Endothelial cell of umbilical vein (primary cell): ENCODE results near the gene NPSR1.

Experiments used
- CTCF ChIP-seq, 2 donors: IDR thresholded peaks; 1 replicate in 1 of 2; 2 replicates in 1 of 2; pipeline ENCODE4 v1.5.1; 2011; ENCODE audit warnings: low read length in 2 of 2, mild to moderate bottlenecking in 2 of 2, moderate library complexity in 2 of 2, control low read depth in 1 of 2, inconsistent platforms in 1 of 2, low read depth in 1 of 2; ENCODE audit not compliant: insufficient read depth in 1 of 2; ENCODE audit errors: extremely low read depth in 1 of 2
- EZH2 ChIP-seq: IDR thresholded peaks from 2 replicates; pipeline ENCODE4 v1.6.1; 2012; ENCODE audit warnings: borderline replicate concordance, low read depth, mild to moderate bottlenecking, moderate library complexity, low read length, inconsistent platforms; ENCODE audit not compliant: severe bottlenecking
- POLR2AphosphoS5 ChIP-seq: IDR thresholded peaks from 2 replicates; pipeline ENCODE4 v1.6.1; 2012; ENCODE audit warnings: low read depth, mild to moderate bottlenecking, control low read depth, low read length, moderate library complexity; ENCODE audit not compliant: insufficient read depth

- TF ChIP-seq CTCF (IDR thresholded peaks at IDR 0.05; ENCODE audit: extremely low read depth in 1 of 2, insufficient read depth in 1 of 2, low read depth in 1 of 2, low read length in 2 of 2) (no peak), POLR2AphosphoS5 (no peak), EZH2 (no peak)
Observed at GRCh38 chr7:34806831-34807230, 148.8 kb downstream of the NPSR1 start.
